ENCODE measurements around the gene FAF2.
A peak's percentile ranks its signal among the peaks of the same experiment; 100 is the strongest.
"Not testable (repeated sequence)": the region's sequence is repeated elsewhere in the genome, so short reads cannot be mapped to it uniquely, and the experiment has no call there.

FAF2 gene

DNA sequence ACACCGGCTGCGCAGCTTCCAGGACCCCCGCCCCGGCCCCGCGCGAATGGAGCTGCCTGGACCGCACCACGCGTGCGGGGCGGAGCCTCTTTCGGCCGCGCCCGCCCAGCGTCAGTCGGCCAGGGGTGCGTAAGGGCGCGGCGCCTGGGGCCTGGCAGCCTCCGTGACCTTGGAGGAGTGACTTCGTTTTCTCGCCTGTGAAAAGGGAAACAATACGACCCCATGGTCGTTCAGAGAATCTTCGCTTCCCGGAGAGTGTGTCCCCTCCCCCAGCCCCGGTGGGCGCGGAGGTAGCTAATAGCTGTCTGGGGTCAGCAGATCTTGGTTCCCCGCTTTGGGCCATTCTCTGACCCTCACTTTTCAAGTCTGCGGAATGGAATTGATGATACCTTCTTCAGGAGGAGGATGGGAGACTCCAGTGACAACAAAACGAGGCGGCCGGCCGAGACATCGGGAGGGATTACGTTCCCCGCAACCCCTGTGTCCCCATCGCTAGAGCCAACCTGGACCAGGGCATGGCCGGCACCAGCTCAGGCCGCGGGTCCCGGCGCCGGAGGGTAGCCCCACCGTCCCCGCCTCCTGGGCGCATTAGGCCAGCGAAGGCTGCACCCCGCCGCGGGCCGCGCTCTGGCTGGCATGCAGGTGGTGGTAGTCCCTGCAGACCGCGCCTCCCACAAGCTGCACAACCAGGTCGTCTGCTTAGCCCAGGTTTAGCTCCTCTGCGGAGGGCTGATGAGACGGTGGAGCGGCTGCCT is 95.4 kb downstream of the FAF2 start:
- Histone ChIP-seq H3K4me1 (ENCODE audit: control insufficient read depth, insufficient read depth, low read length) (peaks cover 23% of the 10 kb centered on the region), H3K36me3 (ENCODE audit: insufficient read depth, low read length) (no peaks in the 10 kb centered on the region), H3K27me3 (ENCODE audit: control insufficient read depth, insufficient read depth, low read length) (no peaks in the 10 kb centered on the region), H3K9me3 (replicated peaks; ENCODE audit: low read length) (no peaks in the 10 kb centered on the region), H3K4me3 (ENCODE audit: low read length) (peak overlapping the region; percentile 72), H3K9ac (ENCODE audit: low read depth, low read length) (peak overlapping the region; percentile 75), H3K4me2 (ENCODE audit: low read length) (peak overlapping the region; percentile 86)

DNA sequence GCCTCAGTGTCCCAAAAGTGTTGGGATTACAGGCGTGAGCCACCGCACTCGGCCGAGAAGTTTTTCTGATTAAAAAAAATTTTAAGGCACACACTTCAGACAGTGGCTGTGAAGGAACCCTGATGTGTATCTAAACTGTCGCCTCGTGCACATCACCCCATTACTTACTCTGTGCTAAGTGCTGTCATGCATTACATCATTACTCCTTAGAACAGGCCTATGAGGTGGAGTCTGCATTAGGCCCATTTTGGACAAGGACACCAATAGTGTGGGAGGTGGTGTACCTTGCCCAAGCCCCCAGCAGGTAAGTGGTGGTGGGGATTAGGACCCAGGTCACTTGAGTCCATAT is 97.2 kb downstream of the FAF2 start:
- no peak overlapping the region for H3K4me2 ChIP-seq (ENCODE audit: low read length)
- H3K27me3 ChIP-seq (ENCODE audit: control insufficient read depth, insufficient read depth, low read length), result no peaks in the 10 kb centered on the region
- H3K9ac ChIP-seq (ENCODE audit: low read depth, low read length), result no peak overlapping the region
- H3K9me3 ChIP-seq (replicated peaks; ENCODE audit: low read length), result no peaks in the 10 kb centered on the region
- no peak overlapping the region for H3K4me3 ChIP-seq (ENCODE audit: low read length)
- peaks cover 23% of the 10 kb centered on the region for H3K4me1 ChIP-seq (ENCODE audit: control insufficient read depth, insufficient read depth, low read length)
- no peaks in the 10 kb centered on the region for H3K36me3 ChIP-seq (ENCODE audit: insufficient read depth, low read length)

DNA sequence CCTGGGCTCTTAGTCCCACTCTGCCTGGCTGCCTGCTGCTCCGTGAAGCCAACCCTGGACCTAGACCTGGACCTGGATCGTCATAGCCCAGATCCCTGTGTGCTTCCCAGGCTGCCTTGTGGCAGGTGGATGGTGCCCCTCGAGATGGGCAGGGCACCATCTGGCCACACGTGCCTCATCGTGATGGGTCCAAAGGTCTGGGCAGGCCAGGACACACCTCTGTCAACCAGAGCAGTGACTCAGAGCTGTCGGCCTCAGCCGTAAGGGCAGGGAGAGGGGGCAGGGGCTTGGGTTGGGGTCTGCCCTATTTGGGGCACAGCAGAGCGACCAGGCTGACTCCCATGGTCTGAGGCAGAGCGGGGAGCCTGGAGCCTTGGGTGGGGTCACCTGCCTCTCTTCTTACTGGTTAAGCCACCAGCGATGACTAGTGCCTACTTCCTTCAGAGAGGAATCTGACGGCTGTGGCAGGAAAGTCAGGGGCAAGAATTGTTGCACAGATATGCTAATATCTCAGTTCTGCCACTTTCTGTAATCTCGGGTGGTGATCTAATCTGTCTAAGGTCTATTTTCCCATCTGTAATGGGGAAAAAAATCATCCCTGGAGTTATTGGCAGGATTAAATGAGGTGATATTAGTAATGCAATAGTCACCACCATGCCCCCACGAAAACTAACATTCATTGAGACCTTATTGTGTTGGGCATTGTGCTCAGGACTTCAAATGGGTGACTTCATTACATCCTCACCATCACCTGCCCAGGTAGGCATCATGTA is 97.7 kb downstream of the FAF2 start:
- no peak overlapping the region for H3K4me2 ChIP-seq (ENCODE audit: low read length)
- H3K36me3 ChIP-seq (ENCODE audit: insufficient read depth, low read length), result no peaks in the 10 kb centered on the region
- no peak overlapping the region for H3K4me3 ChIP-seq (ENCODE audit: low read length)
- H3K4me1 ChIP-seq (ENCODE audit: control insufficient read depth, insufficient read depth, low read length), result peaks cover 23% of the 10 kb centered on the region
- H3K9me3 ChIP-seq (replicated peaks; ENCODE audit: low read length), result no peaks in the 10 kb centered on the region
- no peaks in the 10 kb centered on the region for H3K27me3 ChIP-seq (ENCODE audit: control insufficient read depth, insufficient read depth, low read length)
- no peak overlapping the region for H3K9ac ChIP-seq (ENCODE audit: low read depth, low read length)

DNA sequence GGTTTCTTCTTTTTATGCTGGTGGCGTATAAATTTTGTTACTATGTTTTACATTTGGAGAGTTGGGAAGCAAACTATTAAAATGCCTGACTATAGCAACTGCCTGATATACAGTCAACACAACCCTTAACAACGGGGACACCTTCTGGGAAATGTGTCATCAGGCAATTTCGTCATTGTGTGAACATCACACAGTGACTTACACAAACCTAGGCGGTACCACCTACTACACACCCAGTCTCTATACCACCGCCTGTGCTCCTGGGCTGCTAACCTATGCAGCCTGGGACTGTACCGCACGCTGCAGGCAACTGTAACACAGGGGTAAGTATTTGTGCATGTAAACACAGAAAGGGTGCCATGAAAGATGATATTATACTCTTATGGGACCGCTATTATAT is 99.6 kb downstream of the FAF2 start:
- H3K36me3 ChIP-seq (ENCODE audit: insufficient read depth, low read length), result no peaks in the 10 kb centered on the region
- no peak overlapping the region for H3K4me3 ChIP-seq (ENCODE audit: low read length)
- H3K4me2 ChIP-seq (ENCODE audit: low read length), result no peak overlapping the region
- H3K9me3 ChIP-seq (replicated peaks; ENCODE audit: low read length), result no peaks in the 10 kb centered on the region
- no peak overlapping the region for H3K9ac ChIP-seq (ENCODE audit: low read depth, low read length)
- peaks cover 8% of the 10 kb centered on the region for H3K27me3 ChIP-seq (ENCODE audit: control insufficient read depth, insufficient read depth, low read length)
- peaks cover 8% of the 10 kb centered on the region for H3K4me1 ChIP-seq (ENCODE audit: control insufficient read depth, insufficient read depth, low read length)

DNA sequence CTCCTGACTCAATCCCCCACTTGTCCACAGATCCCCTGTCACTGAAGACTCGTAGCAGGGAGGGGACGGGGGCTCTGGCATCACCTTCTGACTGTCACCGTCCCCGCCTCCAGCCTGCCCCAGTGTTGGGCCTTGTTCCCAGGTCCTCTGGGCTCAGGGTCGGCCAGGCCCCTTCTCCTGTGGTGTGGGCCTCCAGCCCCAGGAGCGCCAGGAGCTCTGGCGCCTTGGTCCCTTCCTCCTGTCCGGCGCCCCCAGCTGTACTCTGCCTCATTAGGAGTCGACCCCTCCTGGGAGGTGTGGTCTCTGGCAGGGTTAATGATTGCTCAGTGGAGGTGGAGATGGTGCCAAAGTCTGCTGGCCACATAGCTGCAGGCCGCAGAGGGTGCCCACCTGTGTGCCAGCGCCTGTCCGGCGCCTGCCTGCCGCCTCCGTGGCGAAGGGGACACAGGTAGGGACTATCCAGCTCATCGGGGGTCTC is 100.8 kb downstream of the FAF2 start, which contains the start of gene CDHR2:
CDHR2 (plus strand) TSS at position 376 of the 478 bp plus-strand sequence. CDS start 16,011 bp downstream, outside the sequence.
- Histone ChIP-seq H3K4me2 (ENCODE audit: low read length) (no peak within 1 kb of the TSS), H3K4me3 (ENCODE audit: low read length) (no peak within 1 kb of the TSS), H3K4me1 (ENCODE audit: control insufficient read depth, insufficient read depth, low read length) (peaks cover under 1% of the 10 kb centered on the region), H3K27me3 (ENCODE audit: control insufficient read depth, insufficient read depth, low read length) (peaks cover 20% of the 10 kb centered on the region), H3K9me3 (replicated peaks; ENCODE audit: low read length) (no peaks in the 10 kb centered on the region), H3K36me3 (ENCODE audit: insufficient read depth, low read length) (no peaks in the 10 kb centered on the region), H3K9ac (ENCODE audit: low read depth, low read length) (no peak within 1 kb of the TSS)

DNA sequence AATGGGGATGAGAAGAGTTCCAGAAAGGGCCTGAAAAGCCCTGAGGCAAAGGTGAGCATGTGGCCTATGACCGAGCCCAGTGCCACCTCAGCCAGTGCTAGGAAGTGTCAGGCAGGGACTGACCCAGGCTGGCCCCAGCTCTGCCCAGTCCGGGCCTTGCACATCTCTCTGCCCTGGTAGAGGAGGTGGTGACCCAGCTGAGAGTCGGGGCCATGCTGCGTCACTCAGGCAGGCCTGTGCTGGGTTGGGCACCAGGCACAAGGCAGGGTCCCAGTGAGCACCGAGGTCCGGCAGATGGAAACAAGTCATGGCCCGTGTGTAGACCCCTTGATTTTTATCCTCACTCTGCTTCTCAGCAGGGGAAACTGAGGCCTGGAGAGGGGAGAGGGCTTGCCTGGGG is 101.7 kb downstream of the FAF2 start:
- H3K4me3 ChIP-seq (ENCODE audit: low read length), result no peak overlapping the region
- H3K9me3 ChIP-seq (replicated peaks; ENCODE audit: low read length), result no peaks in the 10 kb centered on the region
- no peaks in the 10 kb centered on the region for H3K4me1 ChIP-seq (ENCODE audit: control insufficient read depth, insufficient read depth, low read length)
- H3K27me3 ChIP-seq (ENCODE audit: control insufficient read depth, insufficient read depth, low read length), result peaks cover 20% of the 10 kb centered on the region
- H3K36me3 ChIP-seq (ENCODE audit: insufficient read depth, low read length), result no peaks in the 10 kb centered on the region
- H3K4me2 ChIP-seq (ENCODE audit: low read length), result no peak overlapping the region
- no peak overlapping the region for H3K9ac ChIP-seq (ENCODE audit: low read depth, low read length)

DNA sequence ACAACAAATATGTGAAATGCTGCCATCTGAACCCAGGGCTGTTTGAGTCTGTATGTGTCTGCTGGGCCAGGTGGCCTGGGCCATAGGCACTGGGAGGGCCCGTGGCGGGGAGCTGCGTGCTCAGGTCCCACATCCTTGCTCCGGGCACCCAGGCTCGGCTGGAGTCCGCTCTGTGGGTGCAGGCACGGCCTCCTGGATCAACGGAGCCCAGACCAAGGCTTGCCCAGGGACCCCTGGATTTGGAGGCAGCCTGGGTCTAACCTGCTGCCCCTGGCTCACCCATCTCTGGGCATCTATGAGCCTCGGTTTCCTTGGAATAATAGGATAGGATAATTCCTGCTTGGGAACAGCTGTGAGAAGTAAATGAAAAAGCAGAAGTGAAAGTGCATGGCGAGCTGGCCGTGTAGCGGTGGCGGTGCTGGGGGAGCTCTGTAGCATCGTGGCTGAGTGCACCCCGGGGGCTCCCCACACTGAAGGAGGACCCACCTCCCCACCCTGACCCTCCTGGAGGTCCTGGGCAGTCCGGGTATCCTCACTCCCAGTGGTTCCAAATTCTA is 102.2 kb downstream of the FAF2 start:
- no peak overlapping the region for H3K4me3 ChIP-seq (ENCODE audit: low read length)
- peaks cover 20% of the 10 kb centered on the region for H3K27me3 ChIP-seq (ENCODE audit: control insufficient read depth, insufficient read depth, low read length)
- H3K9me3 ChIP-seq (replicated peaks; ENCODE audit: low read length), result no peaks in the 10 kb centered on the region
- no peaks in the 10 kb centered on the region for H3K4me1 ChIP-seq (ENCODE audit: control insufficient read depth, insufficient read depth, low read length)
- H3K4me2 ChIP-seq (ENCODE audit: low read length), result no peak overlapping the region
- H3K36me3 ChIP-seq (ENCODE audit: insufficient read depth, low read length), result no peaks in the 10 kb centered on the region
- H3K9ac ChIP-seq (ENCODE audit: low read depth, low read length), result no peak overlapping the region

DNA sequence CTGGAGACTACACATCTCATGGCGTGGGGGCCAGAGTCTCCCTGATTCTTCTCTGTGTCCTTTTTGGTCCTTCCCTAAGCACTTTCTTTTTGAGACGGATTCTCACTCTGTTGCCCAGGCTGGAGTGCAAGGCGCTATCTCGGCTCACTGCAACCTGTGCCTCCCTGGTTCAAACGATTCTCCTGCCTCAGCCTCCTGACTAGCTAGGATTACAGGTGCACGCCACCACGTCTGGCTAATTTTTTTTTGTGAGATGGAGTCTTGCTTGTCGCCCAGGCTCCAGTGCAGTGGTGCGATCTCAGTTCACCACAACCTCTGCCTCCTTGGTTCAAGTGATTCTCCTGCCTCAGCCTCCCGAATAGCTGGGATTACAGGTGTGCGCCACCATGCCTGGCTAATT is 102.8 kb downstream of the FAF2 start:
- H3K36me3 ChIP-seq (ENCODE audit: insufficient read depth, low read length); H3K4me2 ChIP-seq (ENCODE audit: low read length); H3K4me1 ChIP-seq (ENCODE audit: control insufficient read depth, insufficient read depth, low read length); H3K9ac ChIP-seq (ENCODE audit: low read depth, low read length); H3K4me3 ChIP-seq (ENCODE audit: low read length); H3K9me3 ChIP-seq (replicated peaks; ENCODE audit: low read length): not testable (repeated sequence)
- H3K27me3 ChIP-seq (ENCODE audit: control insufficient read depth, insufficient read depth, low read length), result peaks cover 20% of the 10 kb centered on the region

DNA sequence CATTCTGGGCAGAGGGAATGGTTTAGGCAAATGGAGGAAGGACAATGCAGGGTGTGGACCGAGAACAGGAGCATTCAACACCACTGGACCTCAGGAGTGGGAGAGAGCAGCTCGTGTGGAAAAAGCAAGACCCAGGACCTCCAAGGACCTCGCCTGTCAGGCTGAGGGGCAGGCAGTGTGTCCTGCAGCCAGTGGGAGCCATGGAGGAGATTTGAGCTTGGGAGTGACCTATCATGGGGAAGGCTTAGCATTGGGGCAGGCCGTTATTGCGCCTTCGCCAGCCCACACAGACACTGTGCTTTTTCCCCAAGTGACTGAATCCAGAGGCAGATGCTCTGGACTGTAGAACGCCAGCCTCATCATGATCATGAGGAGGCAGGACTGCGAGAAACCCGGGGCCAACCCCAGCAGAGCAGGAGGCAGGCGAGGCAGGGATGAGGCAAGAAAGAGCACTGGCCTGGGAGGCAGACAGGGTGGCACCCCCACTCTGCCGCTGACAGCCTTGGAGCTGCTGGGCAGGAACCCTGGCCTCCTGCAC is 104.2 kb downstream of the FAF2 start:
- H3K36me3 ChIP-seq (ENCODE audit: insufficient read depth, low read length), result no peaks in the 10 kb centered on the region
- H3K4me3 ChIP-seq (ENCODE audit: low read length), result no peak overlapping the region
- H3K4me1 ChIP-seq (ENCODE audit: control insufficient read depth, insufficient read depth, low read length), result peaks cover 5% of the 10 kb centered on the region
- no peak overlapping the region for H3K4me2 ChIP-seq (ENCODE audit: low read length)
- H3K9ac ChIP-seq (ENCODE audit: low read depth, low read length), result no peak overlapping the region
- H3K9me3 ChIP-seq (replicated peaks; ENCODE audit: low read length), result no peaks in the 10 kb centered on the region
- H3K27me3 ChIP-seq (ENCODE audit: control insufficient read depth, insufficient read depth, low read length), result peaks cover 20% of the 10 kb centered on the region

DNA sequence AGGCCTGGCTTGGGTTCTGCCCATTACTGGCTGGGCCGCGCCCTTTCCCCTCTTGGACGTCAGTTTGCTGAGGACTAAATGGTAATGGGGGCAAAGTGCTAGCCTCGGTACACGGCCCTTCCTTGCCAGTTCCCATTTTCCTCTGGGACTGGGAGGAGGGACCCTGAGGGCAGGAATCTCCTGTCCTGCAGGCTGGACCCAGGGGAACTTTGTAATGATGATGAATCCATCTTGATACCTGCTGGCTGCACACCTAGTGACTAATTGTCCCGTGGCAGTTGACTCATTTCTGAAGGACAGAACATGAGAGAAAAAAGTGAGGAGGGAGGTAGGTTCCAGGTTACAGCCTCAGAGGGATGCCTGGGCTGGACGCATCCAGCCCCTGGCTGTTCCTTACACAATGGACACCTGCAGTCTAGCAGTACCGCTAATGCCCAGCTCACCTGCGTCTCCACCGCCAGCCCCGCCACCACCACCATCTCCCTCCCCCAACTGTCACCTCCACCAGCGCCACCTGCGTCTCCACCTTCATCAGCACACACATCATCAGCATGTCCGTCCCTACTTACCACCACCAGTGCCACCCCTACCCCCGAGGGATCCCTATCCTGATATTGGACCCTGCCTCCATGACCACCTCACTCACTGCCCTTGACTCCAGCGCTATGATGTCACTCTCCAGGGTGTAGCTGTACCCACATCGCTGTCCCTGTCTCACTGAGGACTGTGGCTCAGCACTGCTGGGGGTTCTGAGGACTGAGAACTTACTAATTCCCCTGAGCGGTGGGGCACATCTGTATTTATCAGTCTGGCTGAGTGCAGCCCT is 105.3 kb downstream of the FAF2 start:
- Histone ChIP-seq H3K36me3 (ENCODE audit: insufficient read depth, low read length) (no peaks in the 10 kb centered on the region), H3K4me3 (ENCODE audit: low read length) (no peak overlapping the region), H3K9me3 (replicated peaks; ENCODE audit: low read length) (no peaks in the 10 kb centered on the region), H3K9ac (ENCODE audit: low read depth, low read length) (no peak overlapping the region), H3K27me3 (ENCODE audit: control insufficient read depth, insufficient read depth, low read length) (peaks cover 20% of the 10 kb centered on the region), H3K4me1 (ENCODE audit: control insufficient read depth, insufficient read depth, low read length) (peaks cover 5% of the 10 kb centered on the region), H3K4me2 (ENCODE audit: low read length) (no peak overlapping the region)

DNA sequence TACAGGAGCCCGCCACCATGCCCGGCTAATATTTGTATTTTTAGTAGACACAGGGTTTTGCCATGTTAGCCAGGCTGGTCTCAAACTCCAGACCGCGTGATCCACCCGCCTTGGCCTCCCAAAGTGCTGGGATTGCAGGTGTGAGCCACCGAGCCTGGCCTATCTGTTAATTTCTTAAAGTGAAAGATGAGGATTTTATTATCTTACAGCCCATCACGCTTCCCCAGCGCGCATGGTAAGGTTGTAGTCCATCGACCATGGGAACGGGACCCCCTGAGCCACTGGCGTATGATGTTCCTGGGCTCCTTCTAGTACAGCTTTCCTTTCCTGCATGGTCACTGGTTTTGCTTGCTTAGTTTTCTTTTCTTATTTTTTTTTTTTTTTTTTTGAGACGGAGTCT is 109.7 kb downstream of the FAF2 start:
- no peaks in the 10 kb centered on the region for H3K36me3 ChIP-seq (ENCODE audit: insufficient read depth, low read length)
- peaks cover 23% of the 10 kb centered on the region for H3K27me3 ChIP-seq (ENCODE audit: control insufficient read depth, insufficient read depth, low read length)
- no peak overlapping the region for H3K4me2 ChIP-seq (ENCODE audit: low read length)
- H3K4me1 ChIP-seq (ENCODE audit: control insufficient read depth, insufficient read depth, low read length), result peaks cover 5% of the 10 kb centered on the region
- no peak overlapping the region for H3K4me3 ChIP-seq (ENCODE audit: low read length)
- no peaks in the 10 kb centered on the region for H3K9me3 ChIP-seq (replicated peaks; ENCODE audit: low read length)
- H3K9ac ChIP-seq (ENCODE audit: low read depth, low read length), result no peak overlapping the region
